ENCODE measurements around the gene LGR5. TPM values are rescaled to one million over a fixed set of nuclear protein-coding genes. Genes with fewer than 3 reads are reported as not detected.

LGR5 gene
- total RNA-seq, 1 experiment from 2014 or later = 28.4 TPM

GRCh38 chr12:71591601-71592000 is 152.0 kb downstream of the LGR5 start:
- intact Hi-C loops (cut with micrococcal nuclease; ENCODE audit: unreplicated experiment) = no loop called here
- H3K9me3 ChIP-seq = no peaks in the 10 kb centered on the region
- peaks cover 6% of the 10 kb centered on the region for H3K36me3 Mint-ChIP-seq (ENCODE audit: insufficient read depth, unreplicated experiment)
- no peak overlapping the region for H3K4me3 Mint-ChIP-seq (ENCODE audit: unreplicated experiment)
- H3K27me3 ChIP-seq (replicated peaks; ENCODE audit: control insufficient read depth, insufficient read depth, low read length) = no peaks in the 10 kb centered on the region
- no peak for TF ChIP-seq CTCF (IDR thresholded peaks at IDR 0.05; ENCODE audit: insufficient read depth in 1 of 2, low read depth in 1 of 2, low read length in 1 of 2, severe bottlenecking in 1 of 2, unreplicated experiment in 1 of 2)
- peak overlapping the region; percentile 57 for H3K27ac Mint-ChIP-seq (ENCODE audit: unreplicated experiment)
- DNase-seq = no peak
- H3K4me1 Mint-ChIP-seq (ENCODE audit: low read depth, unreplicated experiment) = no peaks in the 10 kb centered on the region
- no TSS peak for BruUV-seq (replicated peaks)
- H3K27me3 Mint-ChIP-seq (ENCODE audit: insufficient read depth, unreplicated experiment) = no peaks in the 10 kb centered on the region
- CTCF ChIA-PET = interaction anchor here (0.6 kb wide), 1 partner anchor 11 kb away, joined by 3 read pairs; no protein-coding TSS in a partner anchor
- POLR2A ChIA-PET = no interaction called here
- no peaks in the 10 kb centered on the region for H3K36me3 ChIP-seq (ENCODE audit: control insufficient read depth, insufficient read depth, low read length)
- H3K4me3 ChIP-seq (ENCODE audit: low read depth, low read length) = no peak overlapping the region
- no peaks in the 10 kb centered on the region for H3K9me3 Mint-ChIP-seq (ENCODE audit: unreplicated experiment)
- no peaks in the 10 kb centered on the region for H3K4me1 ChIP-seq

GRCh38 chr12:71592841-71593240 is 153.2 kb downstream of the LGR5 start:
- BruUV-seq (replicated peaks) = no TSS peak
- no peak for TF ChIP-seq CTCF (IDR thresholded peaks at IDR 0.05; ENCODE audit: insufficient read depth in 1 of 2, low read depth in 1 of 2, low read length in 1 of 2, severe bottlenecking in 1 of 2, unreplicated experiment in 1 of 2)
- intact Hi-C loops (cut with micrococcal nuclease; ENCODE audit: unreplicated experiment) = no loop called here
- Histone ChIP-seq H3K9me3 (no peaks in the 10 kb centered on the region), H3K27me3 (replicated peaks; ENCODE audit: control insufficient read depth, insufficient read depth, low read length) (no peaks in the 10 kb centered on the region), H3K36me3 (ENCODE audit: control insufficient read depth, insufficient read depth, low read length) (no peaks in the 10 kb centered on the region), H3K4me3 (ENCODE audit: low read depth, low read length) (no peak overlapping the region), H3K4me1 (no peaks in the 10 kb centered on the region)
- H3K27ac Mint-ChIP-seq (ENCODE audit: unreplicated experiment) = no peak overlapping the region
- H3K4me3 Mint-ChIP-seq (ENCODE audit: unreplicated experiment) = no peak overlapping the region
- H3K4me1 Mint-ChIP-seq (ENCODE audit: low read depth, unreplicated experiment) = no peaks in the 10 kb centered on the region
- H3K27me3 Mint-ChIP-seq (ENCODE audit: insufficient read depth, unreplicated experiment) = no peaks in the 10 kb centered on the region
- CTCF ChIA-PET = no interaction called here
- no peak for DNase-seq
- no peaks in the 10 kb centered on the region for H3K9me3 Mint-ChIP-seq (ENCODE audit: unreplicated experiment)
- POLR2A ChIA-PET = no interaction called here
- H3K36me3 Mint-ChIP-seq (ENCODE audit: insufficient read depth, unreplicated experiment) = peaks cover 2% of the 10 kb centered on the region

GRCh38 chr12:71594214-71594948 is 154.8 kb downstream of the LGR5 start:
- H3K27me3 Mint-ChIP-seq (ENCODE audit: insufficient read depth, unreplicated experiment) = no peaks in the 10 kb centered on the region
- ChIA-PET POLR2A (no interaction called here), CTCF (no interaction called here)
- H3K36me3 Mint-ChIP-seq (ENCODE audit: insufficient read depth, unreplicated experiment) = no peaks in the 10 kb centered on the region
- H3K9me3 ChIP-seq = no peaks in the 10 kb centered on the region
- no peaks in the 10 kb centered on the region for H3K27me3 ChIP-seq (replicated peaks; ENCODE audit: control insufficient read depth, insufficient read depth, low read length)
- intact Hi-C loops (cut with micrococcal nuclease; ENCODE audit: unreplicated experiment) = no loop called here
- no peak overlapping the region for H3K4me3 ChIP-seq (ENCODE audit: low read depth, low read length)
- BruUV-seq (replicated peaks) = no TSS peak
- H3K4me1 ChIP-seq = no peaks in the 10 kb centered on the region
- no peak for DNase-seq
- no peak overlapping the region for H3K4me3 Mint-ChIP-seq (ENCODE audit: unreplicated experiment)
- no peaks in the 10 kb centered on the region for H3K4me1 Mint-ChIP-seq (ENCODE audit: low read depth, unreplicated experiment)
- no peaks in the 10 kb centered on the region for H3K9me3 Mint-ChIP-seq (ENCODE audit: unreplicated experiment)
- TF ChIP-seq CTCF (IDR thresholded peaks at IDR 0.05; ENCODE audit: insufficient read depth in 1 of 2, low read depth in 1 of 2, low read length in 1 of 2, severe bottlenecking in 1 of 2, unreplicated experiment in 1 of 2) = no peak
- no peaks in the 10 kb centered on the region for H3K36me3 ChIP-seq (ENCODE audit: control insufficient read depth, insufficient read depth, low read length)
- H3K27ac Mint-ChIP-seq (ENCODE audit: unreplicated experiment) = no peak overlapping the region
